HL-60 (cell line): ENCODE results near the gene ZNF185.

Experiments
- CTCF ChIP-seq: IDR thresholded peaks from one replicate; pipeline ENCODE4 v1.5.1; 2011; ENCODE audit warnings: low read length, control low read depth, inconsistent platforms; ENCODE audit not compliant: insufficient read depth
- GABPA ChIP-seq: IDR thresholded peaks from 2 replicates; pipeline ENCODE4 v1.6.1; 2012; ENCODE audit warnings: low read depth
- POLR2AphosphoS5 ChIP-seq: IDR thresholded peaks from 2 replicates; pipeline ENCODE4 v1.6.1; 2012; ENCODE audit warnings: low read depth
- REST ChIP-seq: IDR thresholded peaks from 2 replicates; pipeline ENCODE4 v1.6.1; 2012; ENCODE audit warnings: low read depth; ENCODE audit not compliant: insufficient replicate concordance
- SPI1 ChIP-seq: IDR thresholded peaks from 2 replicates; pipeline ENCODE4 v1.6.1; 2012; ENCODE audit warnings: low read depth, mild to moderate bottlenecking, borderline replicate concordance

GRCh38 chrX:152915541-152916241, 17.8 kb downstream of the ZNF185 start:
- TF ChIP-seq CTCF: peak; percentile 51
- TF ChIP-seq POLR2AphosphoS5: no peak
- no peak for TF ChIP-seq REST
- TF ChIP-seq GABPA: no peak
- no peak for TF ChIP-seq SPI1
